HEK293 (cell line): ENCODE measurements around the gene ARNT2.

Experiments
- CTCF ChIA-PET: fragments of 350-600 bp; formaldehyde crosslinking; extraction: SDS; loops from one replicate; lab custom pipeline; 2021; ENCODE audit warnings: antibody characterized with exemption; lab: Yijun Ruan, JAX
- POLR2A ChIA-PET: fragments of 300-600 bp; formaldehyde crosslinking; extraction: SDS; loops from one replicate; lab custom pipeline; 2020; ENCODE audit warnings: antibody characterized with exemption, inconsistent platforms; lab: Yijun Ruan, JAX
- H3K27ac ChIP-seq: fragments of 200-500 bp; sonication (Bioruptor generic); 2 replicates; pipeline ENCODE4 v1.5.1; 2014; ENCODE audit warnings: low read depth, low read length, control low read depth, inconsistent platforms; ENCODE audit errors: extremely low read depth
- H3K36me3 ChIP-seq, 2 experiments: fragments of 200-500 bp in 1 of 2; sonication (Bioruptor generic) in 1 of 2; 1 replicate in 1 of 2; 2 replicates in 1 of 2; pipeline ENCODE4 v1.5.1; 2014 to 2017; ENCODE audit warnings: inconsistent platforms in 2 of 2, low read length in 2 of 2; ENCODE audit not compliant: control insufficient read depth in 2 of 2, insufficient read depth in 1 of 2
- H3K4me1 ChIP-seq: fragments of 200-500 bp; sonication (Bioruptor generic); 2 replicates; pipeline ENCODE4 v1.5.1; 2014; ENCODE audit warnings: mild to moderate bottlenecking, low read length, inconsistent platforms; ENCODE audit not compliant: control insufficient read depth, insufficient read depth
- H3K4me3 ChIP-seq: 2 replicates; pipeline ENCODE4 v1.5.1; 2011; ENCODE audit warnings: low read depth, mild to moderate bottlenecking, control low read depth, low read length, moderate library complexity
- H3K9me3 ChIP-seq: fragments of 200-500 bp; sonication (Bioruptor generic); 2 replicates; pipeline ENCODE4 v1.5.1; 2014; ENCODE audit warnings: low read depth, low read length, inconsistent platforms; ENCODE audit not compliant: control insufficient read depth, insufficient read depth
- FEZF1 ChIP-seq: fragments of 450-650 bp; formaldehyde crosslinking; IDR thresholded peaks from 2 replicates; pipeline ENCODE4 v1.5.1; 2016; ENCODE audit warnings: missing biosample characterization, missing genetic modification characterization
- MYNN ChIP-seq: fragments of 450-650 bp; formaldehyde crosslinking; IDR thresholded peaks from 2 replicates; pipeline ENCODE4 v1.5.1; 2016; ENCODE audit warnings: missing biosample characterization, missing genetic modification characterization, borderline replicate concordance
- SCRT2 ChIP-seq: fragments of 450-650 bp; formaldehyde crosslinking; IDR thresholded peaks from 2 replicates; pipeline ENCODE4 v1.5.1; 2016; ENCODE audit warnings: missing biosample characterization, missing genetic modification characterization
- SETDB1 ChIP-seq: IDR thresholded peaks from one replicate; pipeline ENCODE4 v1.6.1; 2017; ENCODE audit warnings: mild to moderate bottlenecking, low read length, moderate library complexity, mixed read lengths; ENCODE audit not compliant: insufficient read length
- YY1 ChIP-seq: fragments of 450-650 bp; formaldehyde crosslinking; IDR thresholded peaks from 2 replicates; pipeline ENCODE4 v1.5.1; 2018; ENCODE audit warnings: missing biosample characterization, missing genetic modification characterization
- ZBTB1 ChIP-seq: fragments of 450-650 bp; formaldehyde crosslinking; IDR thresholded peaks from 2 replicates; pipeline ENCODE4 v1.5.1; 2016; ENCODE audit warnings: missing biosample characterization, missing genetic modification characterization
- ZBTB21 ChIP-seq: fragments of 450-650 bp; formaldehyde crosslinking; IDR thresholded peaks from 2 replicates; pipeline ENCODE4 v1.5.1; 2017; ENCODE audit warnings: missing biosample characterization, missing genetic modification characterization
- ZNF114 ChIP-seq: fragments of 450-650 bp; formaldehyde crosslinking; IDR thresholded peaks from 2 replicates; pipeline ENCODE4 v1.5.0; 2017; ENCODE audit warnings: missing biosample characterization, missing genetic modification characterization
- ZNF121 ChIP-seq: fragments of 450-650 bp; formaldehyde crosslinking; IDR thresholded peaks from 2 replicates; pipeline ENCODE4 v1.5.1; 2016; ENCODE audit warnings: missing biosample characterization, missing genetic modification characterization
- ZNF214 ChIP-seq: fragments of 450-650 bp; formaldehyde crosslinking; IDR thresholded peaks from 2 replicates; pipeline ENCODE4 v1.5.1; 2017; ENCODE audit warnings: missing biosample characterization, mild to moderate bottlenecking, missing genetic modification characterization, borderline replicate concordance
- ZNF23 ChIP-seq: fragments of 450-650 bp; formaldehyde crosslinking; IDR thresholded peaks from 2 replicates; pipeline ENCODE4 v1.5.1; 2016; ENCODE audit warnings: missing biosample characterization, missing genetic modification characterization, borderline replicate concordance
- ZNF274 ChIP-seq, 2 experiments: fragments of 200-500 bp in 1 of 2; fragments of 450-650 bp in 1 of 2; sonication (Bioruptor generic) in 1 of 2; formaldehyde crosslinking in 1 of 2; IDR thresholded peaks; 2 replicates each; pipeline versions ENCODE4 v1.5.1 to v1.6.1; 2014 to 2016; ENCODE audit warnings: borderline replicate concordance in 1 of 2, inconsistent platforms in 1 of 2, low read length in 1 of 2, missing biosample characterization in 1 of 2, missing genetic modification characterization in 1 of 2
- ZNF394 ChIP-seq: fragments of 450-650 bp; formaldehyde crosslinking; IDR thresholded peaks from 2 replicates; pipeline ENCODE4 v1.5.1; 2016; ENCODE audit warnings: missing biosample characterization, missing genetic modification characterization, mild to moderate bottlenecking, moderate library complexity, borderline replicate concordance
- ZNF416 ChIP-seq: fragments of 450-650 bp; formaldehyde crosslinking; IDR thresholded peaks from 2 replicates; pipeline ENCODE4 v1.5.1; 2016; ENCODE audit warnings: missing biosample characterization, missing genetic modification characterization
- ZNF518A ChIP-seq: fragments of 450-650 bp; formaldehyde crosslinking; conservative IDR thresholded peaks from 2 replicates; pipeline ENCODE4 v1.5.1; 2016; ENCODE audit warnings: low read depth, missing biosample characterization, missing genetic modification characterization
- ZNF610 ChIP-seq: fragments of 450-650 bp; formaldehyde crosslinking; IDR thresholded peaks from 2 replicates; pipeline ENCODE4 v1.5.1; 2016; ENCODE audit warnings: missing biosample characterization, missing genetic modification characterization, borderline replicate concordance
- ZNF626 ChIP-seq: fragments of 450-650 bp; sonication (Bioruptor Pico); formaldehyde crosslinking; IDR thresholded peaks from 2 replicates; pipeline ENCODE4 v1.5.1; 2018; ENCODE audit warnings: missing biosample characterization, missing genetic modification characterization, inconsistent platforms
- ZNF777 ChIP-seq: fragments of 450-650 bp; formaldehyde crosslinking; IDR thresholded peaks from 2 replicates; pipeline ENCODE4 v1.5.1; 2017; ENCODE audit warnings: missing biosample characterization, missing genetic modification characterization, borderline replicate concordance
- ZSCAN5A ChIP-seq: fragments of 450-650 bp; formaldehyde crosslinking; IDR thresholded peaks from 2 replicates; pipeline ENCODE4 v1.5.1; 2016; ENCODE audit warnings: missing biosample characterization, missing genetic modification characterization

Gene ARNT2

GRCh38 chr15:80531796-80532195 lies 127.6 kb downstream of the ARNT2 start:
- CTCF ChIA-PET = interaction anchor here (0.6 to 2.1 kb wide), 3 partner anchors 35 to 247 kb away, joined by 3 to 6 read pairs (median 3); partner anchors contain the start of gene CEMIP
- no peak overlapping the region for H3K4me3 ChIP-seq

GRCh38 chr15:80533790-80534333 lies 129.7 kb downstream of the ARNT2 start:
- no peaks in the 10 kb centered on the region for H3K36me3 ChIP-seq
- POLR2A ChIA-PET = no interaction called here
- TF ChIP-seq SCRT2 (tag by site-specific recombination) (no peak), ZNF518A (no peak), ZNF626 (tag by site-specific recombination) (no peak), ZNF121 (tag by site-specific recombination) (no peak)
- no peak overlapping the region for H3K4me3 ChIP-seq
- CTCF ChIA-PET = interaction anchor here (0.8 kb wide), 1 partner anchor 78 kb away, joined by 5 read pairs; no protein-coding TSS in a partner anchor
- no peaks in the 10 kb centered on the region for H3K4me1 ChIP-seq
- no peaks in the 10 kb centered on the region for H3K9me3 ChIP-seq
- H3K27ac ChIP-seq = no peak overlapping the region

More at GRCh38 chr15:80531796-80532195, 127.6 kb downstream of the ARNT2 start:
- no peak overlapping the region for H3K27ac ChIP-seq
- H3K36me3 ChIP-seq = no peaks in the 10 kb centered on the region
- POLR2A ChIA-PET = no interaction called here
- TF ChIP-seq ZNF23 (tag by site-specific recombination) = no peak
- TF ChIP-seq ZNF394 = no peak
- TF ChIP-seq ZNF274 (IDR thresholded peaks at IDR 0.05; ENCODE audit: low read length) = no peak
- TF ChIP-seq ZNF274 (tag by site-specific recombination; IDR thresholded peaks at IDR 0.05; ENCODE audit: borderline replicate concordance) = no peak
- no peak for TF ChIP-seq ZNF777 (tag by site-specific recombination)
- no peak for TF ChIP-seq YY1 (tag by site-specific recombination)
- no peak for TF ChIP-seq MYNN
- H3K9me3 ChIP-seq = no peaks in the 10 kb centered on the region
- H3K4me1 ChIP-seq = no peaks in the 10 kb centered on the region

GRCh38 chr15:80536231-80536630 lies 132.0 kb downstream of the ARNT2 start:
- Histone ChIP-seq H3K36me3 (no peaks in the 10 kb centered on the region), H3K27ac (no peak overlapping the region), H3K4me3 (no peak overlapping the region), H3K4me1 (no peaks in the 10 kb centered on the region), H3K9me3 (no peaks in the 10 kb centered on the region)
- no peak for TF ChIP-seq ZNF626 (tag by site-specific recombination)
- TF ChIP-seq ZNF214 (tag by site-specific recombination) = no peak
- no peak for TF ChIP-seq ZNF610
- no peak for TF ChIP-seq ZNF416
- TF ChIP-seq ZNF274 (IDR thresholded peaks at IDR 0.05; ENCODE audit: low read length) = no peak
- no peak for TF ChIP-seq ZNF274 (tag by site-specific recombination; IDR thresholded peaks at IDR 0.05; ENCODE audit: borderline replicate concordance)
- no peak for TF ChIP-seq ZBTB1 (tag by site-specific recombination)
- no peak for TF ChIP-seq ZSCAN5A (tag by site-specific recombination)
- no peak for TF ChIP-seq ZBTB21 (tag by site-specific recombination)
- TF ChIP-seq ZNF114 (tag by site-specific recombination) = no peak
- TF ChIP-seq FEZF1 = no peak
- TF ChIP-seq SETDB1 = no peak
- ChIA-PET CTCF (interaction anchor here (0.9 to 1.7 kb wide), 2 partner anchors 125 to 730 kb away, joined by 3 to 4 read pairs; no protein-coding TSS in a partner anchor), POLR2A (no interaction called here)
